ENCODE data around the gene KCNJ6. TPM values are rescaled to one million over a fixed set of nuclear protein-coding genes. Genes with fewer than 3 reads are reported as not detected.

The KCNJ6 gene
- total RNA-seq, 2 experiments from 2014 or later: not detected

DNA sequence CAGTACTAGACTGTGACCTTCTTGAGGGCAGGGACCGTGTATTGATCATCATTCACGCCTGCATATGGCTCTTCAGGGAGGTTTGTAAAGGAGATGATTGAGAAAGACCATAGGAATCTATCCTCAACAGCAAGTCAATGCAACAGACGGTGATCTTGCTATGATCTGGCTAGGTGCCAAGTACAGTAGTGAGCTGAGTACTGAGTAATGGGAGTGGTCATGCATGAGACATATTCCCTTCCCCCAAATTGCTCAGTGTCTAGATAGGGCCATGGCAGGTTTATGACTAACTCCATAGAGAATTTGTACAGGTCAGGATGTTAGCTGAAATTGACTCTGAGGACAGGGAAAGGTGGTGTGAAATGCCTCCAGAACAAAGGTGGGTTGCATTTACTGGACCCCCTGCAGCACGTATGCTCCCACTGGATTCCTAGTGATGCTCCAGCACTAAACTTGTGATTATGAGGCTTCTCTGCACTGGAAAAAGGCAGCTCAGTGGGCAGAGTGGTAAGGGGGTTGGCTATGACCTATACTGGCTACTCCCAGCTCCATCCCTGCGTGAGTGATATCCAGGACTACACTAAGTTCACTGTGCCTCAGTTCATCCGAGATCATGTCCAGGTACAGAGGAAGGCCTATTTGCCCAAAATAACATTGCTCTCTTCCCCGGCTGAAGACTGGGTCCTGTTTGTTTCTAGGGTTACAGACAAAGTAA is 37.2 kb downstream of the KCNJ6 start:
- Mint-ChIP-seq H3K27ac (no peak overlapping the region), H3K27me3 (peaks cover 19% of the 10 kb centered on the region), H3K36me3 (no peaks in the 10 kb centered on the region), H3K9me3 (no peaks in the 10 kb centered on the region), H3K4me3 (no peak overlapping the region), H3K4me1 (peaks cover 4% of the 10 kb centered on the region)
- no peak for DNase-seq

DNA sequence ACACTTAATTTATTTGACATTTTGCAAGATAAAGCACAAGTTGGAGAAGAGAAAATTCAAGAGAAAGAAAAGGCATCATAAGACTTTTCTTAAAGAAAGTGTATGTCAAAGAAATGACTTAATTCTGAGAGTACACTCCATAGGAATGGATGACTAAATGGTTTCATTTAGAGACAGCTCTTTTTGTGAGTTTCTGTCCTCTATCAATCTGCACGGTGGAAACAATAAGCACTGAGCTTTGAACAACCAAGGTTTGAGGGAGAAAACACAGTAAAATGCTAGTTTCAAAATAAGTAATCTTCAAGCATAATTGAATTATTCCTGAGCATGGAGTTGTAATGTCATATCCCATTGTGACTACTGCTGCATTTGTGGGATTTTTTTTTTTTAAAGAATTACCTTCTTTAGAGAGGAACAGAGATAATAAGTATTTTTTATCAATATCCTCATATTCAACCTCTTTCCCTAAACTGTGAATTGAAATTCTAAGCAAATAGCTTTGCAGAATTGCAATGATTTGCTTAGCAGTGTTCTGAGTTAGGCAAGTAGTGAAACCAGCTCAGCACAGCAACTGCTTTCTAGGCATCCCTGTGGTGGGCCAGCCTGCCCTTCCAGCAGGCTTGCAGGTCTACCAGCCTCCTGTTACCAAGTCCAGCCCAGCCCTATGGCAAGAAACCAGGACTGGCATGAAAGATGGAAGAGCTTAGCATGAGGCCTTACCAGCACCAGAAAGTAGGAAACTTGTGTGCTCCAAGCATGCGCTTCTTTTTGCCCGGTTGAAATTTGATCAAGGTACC is 38.2 kb downstream of the KCNJ6 start:
- H3K27ac Mint-ChIP-seq: no peak overlapping the region

DNA sequence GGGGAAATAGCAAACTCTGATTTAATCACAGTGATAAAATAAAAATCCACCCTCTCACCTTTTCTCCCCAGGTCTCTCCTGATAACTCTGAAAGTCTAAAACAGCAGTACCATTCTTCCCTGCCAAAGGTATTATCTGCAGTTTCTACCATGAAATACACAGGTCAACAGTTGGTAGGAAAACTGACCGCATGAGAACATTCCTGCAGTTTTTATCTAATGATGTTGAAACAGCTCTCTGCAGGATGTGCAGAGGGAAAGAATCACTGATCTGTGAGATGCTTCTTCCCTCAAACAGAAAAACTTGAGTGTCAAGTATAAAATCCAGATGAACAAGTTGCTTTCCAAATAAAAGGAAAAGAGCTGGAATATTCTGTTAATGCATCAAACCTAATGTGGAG is 39.1 kb downstream of the KCNJ6 start:
- no peaks in the 10 kb centered on the region for H3K9me3 Mint-ChIP-seq
- no peaks in the 10 kb centered on the region for H3K36me3 Mint-ChIP-seq
- no peak overlapping the region for H3K4me3 Mint-ChIP-seq
- peaks cover 19% of the 10 kb centered on the region for H3K27me3 Mint-ChIP-seq
- DNase-seq: no peak
- H3K27ac Mint-ChIP-seq: no peak overlapping the region
- H3K4me1 Mint-ChIP-seq: peaks cover 4% of the 10 kb centered on the region

More for the DNA sequence above, 38.2 kb downstream of the KCNJ6 start:
- DNase-seq: no peak
- Mint-ChIP-seq H3K4me1 (peaks cover 4% of the 10 kb centered on the region), H3K9me3 (no peaks in the 10 kb centered on the region), H3K4me3 (no peak overlapping the region), H3K27me3 (peaks cover 19% of the 10 kb centered on the region), H3K36me3 (no peaks in the 10 kb centered on the region)

DNA sequence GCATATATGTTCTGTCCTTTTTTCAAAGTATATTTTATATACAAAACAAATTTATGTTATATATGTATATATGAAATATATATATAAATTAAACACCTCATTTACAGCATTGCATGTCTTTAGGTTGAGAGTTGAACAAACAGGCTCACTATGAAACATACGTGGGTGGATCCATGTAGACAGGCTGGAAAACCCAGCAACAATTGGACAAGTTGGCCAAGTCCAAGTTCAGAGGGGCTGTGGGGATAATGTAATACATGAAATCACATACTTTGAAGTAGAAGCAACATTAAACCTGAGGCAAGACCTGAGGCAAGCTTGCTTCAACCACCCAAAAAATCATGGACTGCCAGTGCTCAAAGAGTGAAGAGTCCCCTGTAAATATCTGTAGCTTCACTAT is 39.7 kb downstream of the KCNJ6 start:
- Mint-ChIP-seq H3K36me3 (no peaks in the 10 kb centered on the region), H3K4me1 (peaks cover 4% of the 10 kb centered on the region), H3K4me3 (no peak overlapping the region), H3K9me3 (no peaks in the 10 kb centered on the region), H3K27ac (no peak overlapping the region), H3K27me3 (peaks cover 19% of the 10 kb centered on the region)
- no peak for DNase-seq

GRCh38 chr21:37874904-37875780 is 41.1 kb downstream of the KCNJ6 start:
- Mint-ChIP-seq H3K9me3 (no peaks in the 10 kb centered on the region), H3K4me1 (peaks cover 4% of the 10 kb centered on the region), H3K36me3 (no peaks in the 10 kb centered on the region), H3K4me3 (no peak overlapping the region), H3K27ac (no peak overlapping the region), H3K27me3 (peaks cover 19% of the 10 kb centered on the region)
- no peak for DNase-seq

GRCh38 chr21:37874481-37874880 is 41.8 kb downstream of the KCNJ6 start:
- Mint-ChIP-seq H3K27ac (no peak overlapping the region), H3K4me3 (no peak overlapping the region), H3K36me3 (no peaks in the 10 kb centered on the region), H3K4me1 (peaks cover 4% of the 10 kb centered on the region), H3K9me3 (no peaks in the 10 kb centered on the region), H3K27me3 (peaks cover 13% of the 10 kb centered on the region)
- no peak for DNase-seq

- H3K9me3 Mint-ChIP-seq: no peaks in the 10 kb centered on the region
- no peak overlapping the region for H3K4me3 Mint-ChIP-seq
- H3K4me1 Mint-ChIP-seq: peaks cover 4% of the 10 kb centered on the region
- H3K27me3 Mint-ChIP-seq: peaks cover 5% of the 10 kb centered on the region
- DNase-seq: no peak
- H3K36me3 Mint-ChIP-seq: no peaks in the 10 kb centered on the region
- no peak overlapping the region for H3K27ac Mint-ChIP-seq
Measured at GRCh38 chr21:37873655-37874054, 42.6 kb downstream of the KCNJ6 start.

GRCh38 chr21:37871121-37871862 is 45.0 kb downstream of the KCNJ6 start:
- no peaks in the 10 kb centered on the region for H3K9me3 Mint-ChIP-seq
- no peak overlapping the region for H3K4me3 Mint-ChIP-seq
- no peaks in the 10 kb centered on the region for H3K36me3 Mint-ChIP-seq
- H3K4me1 Mint-ChIP-seq: no peaks in the 10 kb centered on the region
- H3K27me3 Mint-ChIP-seq: no peaks in the 10 kb centered on the region
- no peak for DNase-seq
- H3K27ac Mint-ChIP-seq: no peak overlapping the region

DNA sequence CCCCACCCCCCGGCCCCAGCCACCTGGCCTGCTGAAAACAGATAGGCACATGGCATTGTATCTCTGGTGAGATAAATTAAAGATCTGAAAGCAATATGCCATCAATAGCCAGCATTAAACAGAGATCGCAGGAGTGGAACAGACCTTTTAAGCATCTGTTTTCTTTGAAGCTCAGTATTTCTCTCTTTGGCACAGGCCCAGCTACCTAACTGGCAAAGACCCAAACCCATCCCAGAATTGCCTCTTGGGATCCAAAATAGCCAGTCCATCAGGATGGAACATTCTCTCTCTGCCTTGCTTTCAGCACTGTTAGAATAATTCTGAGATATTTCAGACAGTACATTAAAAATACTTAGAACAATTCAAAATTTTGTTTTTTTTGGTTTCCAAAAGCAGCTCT is 46.0 kb downstream of the KCNJ6 start:
- H3K4me3 Mint-ChIP-seq: no peak overlapping the region
- DNase-seq: no peak
- H3K27me3 Mint-ChIP-seq: no peaks in the 10 kb centered on the region
- no peaks in the 10 kb centered on the region for H3K4me1 Mint-ChIP-seq
- no peaks in the 10 kb centered on the region for H3K36me3 Mint-ChIP-seq
- no peak overlapping the region for H3K27ac Mint-ChIP-seq
- H3K9me3 Mint-ChIP-seq: no peaks in the 10 kb centered on the region

DNA sequence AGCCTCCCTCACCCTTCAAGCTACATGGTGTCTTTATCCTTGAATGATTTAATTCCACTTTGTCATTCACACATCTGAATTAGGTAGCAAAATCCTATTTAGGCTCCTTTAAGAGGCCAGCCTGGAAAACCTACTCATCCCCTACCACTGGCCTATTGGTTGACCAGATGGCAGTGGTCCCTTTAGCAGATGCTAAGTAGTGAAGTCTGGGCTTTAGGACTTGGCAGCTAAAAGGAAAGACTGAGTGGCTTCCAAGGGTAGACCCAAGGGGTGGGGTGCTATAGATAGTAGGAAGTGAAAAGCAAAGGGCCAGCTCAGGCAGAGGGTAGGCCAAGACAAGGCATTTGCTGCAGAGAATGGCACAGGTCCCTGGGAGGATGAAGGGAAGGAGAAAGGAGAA is 46.6 kb downstream of the KCNJ6 start:
- no peak overlapping the region for H3K27ac Mint-ChIP-seq
- no peaks in the 10 kb centered on the region for H3K27me3 Mint-ChIP-seq
- H3K4me3 Mint-ChIP-seq: no peak overlapping the region
- H3K9me3 Mint-ChIP-seq: no peaks in the 10 kb centered on the region
- no peak for DNase-seq
- no peaks in the 10 kb centered on the region for H3K4me1 Mint-ChIP-seq
- H3K36me3 Mint-ChIP-seq: no peaks in the 10 kb centered on the region

- H3K27me3 Mint-ChIP-seq: no peaks in the 10 kb centered on the region
- no peaks in the 10 kb centered on the region for H3K36me3 Mint-ChIP-seq
- H3K27ac Mint-ChIP-seq: no peak overlapping the region
- no peak for DNase-seq
- no peak overlapping the region for H3K4me3 Mint-ChIP-seq
- no peaks in the 10 kb centered on the region for H3K4me1 Mint-ChIP-seq
- no peaks in the 10 kb centered on the region for H3K9me3 Mint-ChIP-seq
Measured at GRCh38 chr21:37868446-37869295, 47.6 kb downstream of the KCNJ6 start.

DNA sequence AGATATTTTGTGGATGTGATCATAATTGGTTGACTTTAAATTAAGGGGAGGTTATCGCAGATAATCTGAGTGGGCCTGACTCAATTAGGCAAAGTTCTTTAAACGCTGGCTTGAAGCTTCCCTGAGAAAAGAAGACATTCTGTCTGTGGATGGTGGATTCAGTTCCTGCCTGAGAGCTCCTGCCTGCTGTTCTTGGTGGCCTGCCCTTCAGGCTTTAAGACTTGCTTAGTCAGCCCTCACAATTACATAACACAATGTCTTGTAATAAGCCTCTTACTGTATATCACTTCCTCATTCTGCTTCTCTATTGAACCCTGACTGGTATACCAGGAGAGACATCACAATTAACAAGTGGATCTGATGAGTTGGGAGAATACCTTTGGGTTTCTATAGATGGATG is 50.2 kb downstream of the KCNJ6 start:
- H3K27me3 Mint-ChIP-seq: no peaks in the 10 kb centered on the region
- no peaks in the 10 kb centered on the region for H3K4me1 Mint-ChIP-seq
- no peak overlapping the region for H3K27ac Mint-ChIP-seq
- no peaks in the 10 kb centered on the region for H3K36me3 Mint-ChIP-seq
- no peak overlapping the region for H3K4me3 Mint-ChIP-seq
- H3K9me3 Mint-ChIP-seq: no peaks in the 10 kb centered on the region
- no peak for DNase-seq

GRCh38 chr21:37865156-37865555 is 51.1 kb downstream of the KCNJ6 start:
- no peak overlapping the region for H3K27ac Mint-ChIP-seq
- no peaks in the 10 kb centered on the region for H3K4me1 Mint-ChIP-seq
- peaks cover under 1% of the 10 kb centered on the region for H3K27me3 Mint-ChIP-seq
- DNase-seq: no peak
- no peak overlapping the region for H3K4me3 Mint-ChIP-seq
- H3K36me3 Mint-ChIP-seq: no peaks in the 10 kb centered on the region
- H3K9me3 Mint-ChIP-seq: no peaks in the 10 kb centered on the region

GRCh38 chr21:37863842-37864241 is 52.4 kb downstream of the KCNJ6 start:
- H3K27me3 Mint-ChIP-seq: peaks cover 6% of the 10 kb centered on the region
- H3K36me3 Mint-ChIP-seq: no peaks in the 10 kb centered on the region
- H3K4me1 Mint-ChIP-seq: no peaks in the 10 kb centered on the region
- H3K9me3 Mint-ChIP-seq: no peaks in the 10 kb centered on the region
- H3K4me3 Mint-ChIP-seq: no peak overlapping the region
- DNase-seq: no peak
- no peak overlapping the region for H3K27ac Mint-ChIP-seq
